MM.1S (cell line): ENCODE measurements around the gene GFOD2.

Experiments
- DNase-seq: peaks from one replicate; pipeline ENCODE4 v3.0.0-alpha.2; 2015
- H2AFZ ChIP-seq: fragments of 300-600 bp; sonication (generic); 2 replicates; pipeline ENCODE4 v1.6.0; 2016; ENCODE audit warnings: antibody characterized with exemption, low read length
- H3F3A ChIP-seq: fragments of 300-600 bp; sonication (generic); 2 replicates; pipeline ENCODE4 v1.6.1; 2016; ENCODE audit warnings: mild to moderate bottlenecking, antibody characterized with exemption, low read length, moderate library complexity, mixed read lengths; ENCODE audit not compliant: insufficient read depth
- H3K27ac ChIP-seq: fragments of 300-600 bp; sonication (generic); 2 replicates; pipeline ENCODE4 v1.5.1; 2016; ENCODE audit warnings: mild to moderate bottlenecking, low read length
- H3K27me3 ChIP-seq: fragments of 300-600 bp; sonication (generic); replicated peaks from 2 replicates; pipeline ENCODE4 v1.6.0; 2016; ENCODE audit warnings: low read length; ENCODE audit not compliant: insufficient read depth
- H3K36me3 ChIP-seq: fragments of 300-600 bp; sonication (generic); replicated peaks from 2 replicates; pipeline ENCODE4 v1.6.1; 2016; ENCODE audit warnings: mild to moderate bottlenecking, low read length, mixed read lengths; ENCODE audit not compliant: insufficient read depth
- H3K4me1 ChIP-seq: fragments of 300-600 bp; sonication (generic); 2 replicates; pipeline ENCODE4 v1.6.1; 2016; ENCODE audit warnings: low read length, mixed read lengths
- H3K4me2 ChIP-seq: fragments of 300-600 bp; sonication (generic); 2 replicates; pipeline ENCODE4 v1.6.0; 2016; ENCODE audit warnings: low read depth, low read length
- H3K4me3 ChIP-seq: fragments of 300-600 bp; sonication (generic); 2 replicates; pipeline ENCODE4 v1.5.1; 2016; ENCODE audit warnings: low read length, mixed read lengths
- H3K79me2 ChIP-seq: fragments of 300-600 bp; sonication (generic); 2 replicates; pipeline ENCODE4 v1.6.1; 2016; ENCODE audit warnings: mixed run types, low read length, mixed read lengths
- H3K9ac ChIP-seq: fragments of 300-600 bp; sonication (generic); 2 replicates; pipeline ENCODE4 v1.6.1; 2016; ENCODE audit warnings: low read length, mixed read lengths
- H3K9me2 ChIP-seq: fragments of 300-600 bp; sonication (generic); replicated peaks from 2 replicates; pipeline ENCODE4 v1.6.1; 2016; ENCODE audit warnings: mild to moderate bottlenecking, low read length, mixed read lengths; ENCODE audit not compliant: insufficient read depth
- H3K9me3 ChIP-seq: fragments of 300-600 bp; sonication (generic); replicated peaks from 2 replicates; pipeline ENCODE4 v1.6.1; 2016; ENCODE audit warnings: mild to moderate bottlenecking, low read length, mixed read lengths; ENCODE audit not compliant: insufficient read depth
- H4K20me1 ChIP-seq: fragments of 300-600 bp; sonication (generic); 2 replicates; pipeline ENCODE4 v1.6.1; 2016; ENCODE audit warnings: mild to moderate bottlenecking, low read length, moderate library complexity, mixed read lengths; ENCODE audit not compliant: insufficient read depth
- CTCF ChIP-seq: fragments of 300-600 bp; sonication (generic); IDR thresholded peaks from 2 replicates; pipeline ENCODE4 v1.5.1; 2016; ENCODE audit warnings: antibody characterized with exemption, low read length, mixed read lengths
- EZH2 ChIP-seq: fragments of 300-600 bp; sonication (generic); optimal IDR thresholded peaks from 2 replicates; pipeline ENCODE3; 2017; ENCODE audit warnings: low read depth, mild to moderate bottlenecking, antibody characterized with exemption, low read length, mixed read lengths
- EZH2phosphoT487 ChIP-seq: fragments of 300-600 bp; sonication (generic); IDR thresholded peaks from 2 replicates; pipeline ENCODE4 v1.6.1; 2018; ENCODE audit warnings: antibody characterized with exemption, low read length

Gene GFOD2

GRCh38 chr16:67653128-67653788 is 65.9 kb downstream of the GFOD2 start:
- Histone ChIP-seq H3K4me2 (no peak overlapping the region), H3K9me2 (no peaks in the 10 kb centered on the region), H4K20me1 (no peaks in the 10 kb centered on the region), H3K27ac (no peak overlapping the region), H3K36me3 (no peaks in the 10 kb centered on the region), H2AFZ (no peak overlapping the region), H3K9ac (no peak overlapping the region), H3K27me3 (no peaks in the 10 kb centered on the region), H3K4me3 (no peak overlapping the region), H3K79me2 (peaks cover 11% of the 10 kb centered on the region), H3K9me3 (no peaks in the 10 kb centered on the region), H3F3A (peaks cover 4% of the 10 kb centered on the region; the same call in 1 of the 2 replicates), H3K4me1 (no peaks in the 10 kb centered on the region)
- no peak for DNase-seq
- TF ChIP-seq CTCF = no peak

DNA sequence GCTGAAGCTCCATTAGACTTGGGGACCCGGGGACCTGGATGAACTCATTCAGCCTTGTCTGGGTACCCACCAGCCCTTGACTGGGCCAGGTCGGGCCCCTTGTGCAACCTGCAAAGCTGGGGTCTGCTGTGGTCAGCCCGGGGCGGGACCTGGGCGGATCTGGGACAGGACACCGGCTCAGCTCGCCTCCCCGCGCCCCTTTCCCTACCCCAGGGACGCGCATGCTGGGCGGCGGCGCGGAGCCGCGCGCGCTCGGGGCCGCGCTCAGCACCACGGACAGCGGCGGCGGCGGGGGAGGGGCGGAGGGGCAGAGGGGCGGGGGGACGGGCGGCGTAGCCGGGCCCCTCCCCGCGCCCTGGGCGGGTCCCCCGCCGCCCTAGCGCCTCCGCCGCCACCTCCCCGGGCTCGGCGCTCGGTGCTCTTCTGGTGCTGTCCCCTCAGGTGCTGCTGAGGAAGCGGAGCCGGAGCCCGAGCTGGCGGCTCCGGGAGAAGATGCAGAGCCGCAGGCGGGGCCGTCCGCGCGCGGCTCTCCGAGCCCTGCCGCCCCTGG is 66.5 kb downstream of the GFOD2 start:
- DNase-seq = no peak
- TF ChIP-seq EZH2 (no peak), CTCF (no peak), EZH2phosphoT487 (no peak)
- Histone ChIP-seq H3K9me2 (no peaks in the 10 kb centered on the region), H3K36me3 (no peaks in the 10 kb centered on the region), H3K4me2 (no peak overlapping the region), H3F3A (peaks cover 4% of the 10 kb centered on the region; the same call in 1 of the 2 replicates), H3K27ac (no peak overlapping the region), H3K4me3 (no peak overlapping the region), H3K27me3 (no peaks in the 10 kb centered on the region), H4K20me1 (no peaks in the 10 kb centered on the region), H3K9ac (no peak overlapping the region), H3K79me2 (peaks cover 5% of the 10 kb centered on the region), H2AFZ (no peak overlapping the region), H3K9me3 (no peaks in the 10 kb centered on the region), H3K4me1 (no peaks in the 10 kb centered on the region)

GRCh38 chr16:67651847-67652246 is 67.3 kb downstream of the GFOD2 start:
- Histone ChIP-seq H3K4me1 (no peaks in the 10 kb centered on the region), H3K4me3 (no peak overlapping the region), H4K20me1 (no peaks in the 10 kb centered on the region), H3F3A (peaks cover 4% of the 10 kb centered on the region; the same call in 1 of the 2 replicates), H3K9ac (no peak overlapping the region), H3K9me3 (no peaks in the 10 kb centered on the region), H3K4me2 (no peak overlapping the region), H3K79me2 (peaks cover 10% of the 10 kb centered on the region), H3K36me3 (no peaks in the 10 kb centered on the region), H3K27me3 (no peaks in the 10 kb centered on the region), H3K27ac (no peak overlapping the region), H3K9me2 (no peaks in the 10 kb centered on the region), H2AFZ (no peak overlapping the region)
- TF ChIP-seq EZH2 (no peak), CTCF (no peak), EZH2phosphoT487 (no peak)
- no peak for DNase-seq
